Fibroblast of lung (primary cell): ENCODE data around the gene ZBTB32. TPM values are rescaled to one million over a fixed set of nuclear protein-coding genes. Genes with fewer than 3 reads are reported as not detected.

Experiments used
- DNase-seq, 2 donors: peaks; one replicate each; pipeline versions ENCODE4 v3.0.0 to v3.0.0-alpha.2; 2010; ENCODE audit warnings: low read depth in 2 of 2
- H2AFZ ChIP-seq: 2 replicates; pipeline ENCODE4 v1.5.1; 2012; ENCODE audit warnings: low read length, control low read depth, inconsistent platforms
- H3K27ac ChIP-seq: 2 replicates; pipeline ENCODE4 v1.5.1; 2011; ENCODE audit warnings: low read length, control low read depth; ENCODE audit not compliant: insufficient read depth
- H3K27me3 ChIP-seq: 2 replicates; pipeline ENCODE4 v1.5.1; 2011; ENCODE audit warnings: mild to moderate bottlenecking, low read length; ENCODE audit not compliant: control insufficient read depth, insufficient read depth
- H3K36me3 ChIP-seq: 2 replicates; pipeline ENCODE4 v1.5.1; 2011; ENCODE audit warnings: low read length; ENCODE audit not compliant: control insufficient read depth, insufficient read depth
- H3K4me1 ChIP-seq: 2 replicates; pipeline ENCODE4 v1.5.1; 2011; ENCODE audit warnings: low read length; ENCODE audit not compliant: control insufficient read depth, insufficient read depth; ENCODE audit errors: extremely low read depth
- H3K4me2 ChIP-seq: 2 replicates; pipeline ENCODE4 v1.5.1; 2011; ENCODE audit warnings: low read length, control low read depth; ENCODE audit not compliant: insufficient read depth; ENCODE audit errors: extremely low read depth
- H3K4me3 ChIP-seq, 4 experiments: fragments of 200-600 bp in 1 of 4; sonication (generic) in 1 of 4; replicated peaks in 1 of 4; 2 replicates each; pipeline ENCODE4 v1.5.1; 2011 to 2016; ENCODE audit warnings: low read length in 4 of 4, low read depth in 3 of 4, mild to moderate bottlenecking in 3 of 4, control low read depth in 2 of 4, inconsistent platforms in 1 of 4, mixed read lengths in 1 of 4; ENCODE audit not compliant: insufficient read depth in 1 of 4; ENCODE audit errors: control extremely low read depth in 1 of 4
- H3K79me2 ChIP-seq: 2 replicates; pipeline ENCODE4 v1.5.1; 2012; ENCODE audit warnings: mild to moderate bottlenecking, low read length, inconsistent platforms; ENCODE audit not compliant: control insufficient read depth, insufficient read depth
- H3K9ac ChIP-seq: 2 replicates; pipeline ENCODE4 v1.5.1; 2011; ENCODE audit warnings: mild to moderate bottlenecking, low read length, control low read depth; ENCODE audit not compliant: insufficient read depth
- H3K9me3 ChIP-seq: 2 replicates; pipeline ENCODE4 v1.5.1; 2012; ENCODE audit warnings: low read depth, low read length; ENCODE audit not compliant: control insufficient read depth, insufficient read depth
- H4K20me1 ChIP-seq: 2 replicates; pipeline ENCODE4 v1.5.1; 2011; ENCODE audit warnings: low read length; ENCODE audit not compliant: control insufficient read depth, insufficient read depth; ENCODE audit errors: extremely low read depth
- CTCF ChIP-seq, 2 donors: IDR thresholded peaks in 1 of 2; conservative IDR thresholded peaks in 1 of 2; 1 replicate in 1 of 2; 2 replicates in 1 of 2; pipeline ENCODE4 v1.5.1; 2011 to 2012; ENCODE audit warnings: low read length in 2 of 2, control low read depth in 1 of 2, inconsistent platforms in 1 of 2, low read depth in 1 of 2, mild to moderate bottlenecking in 1 of 2
- EZH2 ChIP-seq: IDR thresholded peaks from 2 replicates; pipeline ENCODE4 v1.5.1; 2012; ENCODE audit warnings: low read length, control low read depth, mild to moderate bottlenecking; ENCODE audit errors: missing control alignments
- polyA plus RNA-seq, 2 donors: library from polyadenylated mRNA; depleted of rRNA in 1 of 2; stranded (reverse) in 1 of 2; unstranded in 1 of 2; fragments of >200 nt; gene quantifications; 2 replicates each; pipeline ENCODE4 v1.2.1, GENCODE V29; 2011 to 2012; ENCODE audit warnings: missing spikeins in 1 of 2
- total RNA-seq: library from RNA; depleted of rRNA; stranded (reverse); fragments of >200 nt; gene quantifications from 2 replicates; pipeline ENCODE4 v1.2.1, GENCODE V29; 2014

ZBTB32 gene
- total and polyA plus RNA-seq, 2 donors (not counting 1 experiment from before 2014, with no cell fraction given), result not detected

- TF ChIP-seq CTCF (conservative IDR thresholded peaks at IDR 0.05 in 1 of 2, IDR thresholded peaks at IDR 0.05 in 1 of 2; ENCODE audit: low read depth in 1 of 2, low read length in 2 of 2) (peak in 1 of 2 donors; percentile 9), EZH2 (no peak)
- Histone ChIP-seq H3K27me3 (no peaks in the 10 kb centered on the region), H4K20me1 (no peaks in the 10 kb centered on the region), H3K4me1 (peaks cover 6% of the 10 kb centered on the region), H3K27ac (no peak overlapping the region), H2AFZ (no peak overlapping the region), H3K4me2 (no peak overlapping the region), H3K79me2 (no peaks in the 10 kb centered on the region), H3K36me3 (peaks cover 32% of the 10 kb centered on the region), H3K9me3 (no peaks in the 10 kb centered on the region), H3K9ac (no peak overlapping the region), H3K4me3 (no peak overlapping the region)
- DNase-seq, result no peak
Measured at GRCh38 chr19:35736913-35737886, 32.8 kb downstream of the ZBTB32 start.

- Histone ChIP-seq H3K27ac (no peak overlapping the region), H3K36me3 (peaks cover 27% of the 10 kb centered on the region), H3K4me3 (no peak overlapping the region), H3K79me2 (no peaks in the 10 kb centered on the region), H3K27me3 (no peaks in the 10 kb centered on the region), H3K4me1 (peaks cover 6% of the 10 kb centered on the region), H3K9ac (no peak overlapping the region), H2AFZ (no peak overlapping the region), H3K4me2 (no peak overlapping the region), H3K9me3 (no peaks in the 10 kb centered on the region), H4K20me1 (no peaks in the 10 kb centered on the region)
- TF ChIP-seq EZH2, result no peak
- no peak for TF ChIP-seq CTCF (conservative IDR thresholded peaks at IDR 0.05 in 1 of 2, IDR thresholded peaks at IDR 0.05 in 1 of 2; ENCODE audit: low read depth in 1 of 2, low read length in 2 of 2)
- no peak for DNase-seq
Measured at GRCh38 chr19:35738021-35738886, 33.9 kb downstream of the ZBTB32 start.

- no peaks in the 10 kb centered on the region for H3K27me3 ChIP-seq
- H3K27ac ChIP-seq, result no peak overlapping the region
- no peak for DNase-seq
- H3K4me3 ChIP-seq, result no peak overlapping the region
- no peak overlapping the region for H2AFZ ChIP-seq
- H3K9me3 ChIP-seq, result no peaks in the 10 kb centered on the region
- H3K4me2 ChIP-seq, result no peak overlapping the region
- H3K79me2 ChIP-seq, result no peaks in the 10 kb centered on the region
- no peaks in the 10 kb centered on the region for H4K20me1 ChIP-seq
- peaks cover 6% of the 10 kb centered on the region for H3K4me1 ChIP-seq
- H3K36me3 ChIP-seq, result peaks cover 27% of the 10 kb centered on the region
- H3K9ac ChIP-seq, result no peak overlapping the region
- no peak for TF ChIP-seq EZH2
- no peak for TF ChIP-seq CTCF (conservative IDR thresholded peaks at IDR 0.05 in 1 of 2, IDR thresholded peaks at IDR 0.05 in 1 of 2; ENCODE audit: low read depth in 1 of 2, low read length in 2 of 2)
Measured at GRCh38 chr19:35738887-35739229, 34.5 kb downstream of the ZBTB32 start.
